Measurements from ENCODE around the gene NBEA.

- no peak for TF ChIP-seq CTCF (IDR thresholded peaks at IDR 0.05; ENCODE audit: poor library complexity)
- TF ChIP-seq EZH2 (IDR thresholded peaks at IDR 0.05; ENCODE audit: borderline replicate concordance) = no peak
- no peak for TF ChIP-seq EZH2phosphoT487 (IDR thresholded peaks at IDR 0.05; ENCODE audit: low read depth, severe bottlenecking, unreplicated experiment)
Observed at GRCh38 chr13:35356572-35356971, 414.5 kb downstream of the NBEA start.

Data from hepatocyte (in vitro differentiated cells).